H9 (cell line): ENCODE data around the gene RPS24. TPM values are rescaled to one million over a fixed set of nuclear protein-coding genes. Genes with fewer than 3 reads are reported as not detected.

Experiments used
- DNase-seq: peaks from one replicate; pipeline ENCODE4 v3.0.0-alpha.2; 2017
- H2AFZ ChIP-seq: one replicate; pipeline ENCODE4 v1.6.1; 2013; ENCODE audit warnings: mild to moderate bottlenecking, low read length, control low read depth, moderate library complexity
- H2AK5ac ChIP-seq: 2 replicates; pipeline ENCODE4 v1.6.1; 2013; ENCODE audit warnings: low read length, control low read depth, mixed read lengths; ENCODE audit not compliant: insufficient read length
- H2BK120ac ChIP-seq: one replicate; pipeline ENCODE4 v1.6.1; 2013; ENCODE audit warnings: low read depth, mild to moderate bottlenecking, low read length, control low read depth, inconsistent platforms; ENCODE audit not compliant: poor library complexity, severe bottlenecking
- H2BK12ac ChIP-seq: 2 replicates; pipeline ENCODE4 v1.6.1; 2013; ENCODE audit warnings: low read length, control low read depth, mixed read lengths, low read depth; ENCODE audit not compliant: insufficient read length
- H2BK15ac ChIP-seq: 2 replicates; pipeline ENCODE4 v1.6.1; 2013; ENCODE audit warnings: low read depth, low read length, control low read depth
- H2BK20ac ChIP-seq: one replicate; pipeline ENCODE4 v1.6.1; 2013; ENCODE audit warnings: low read depth, mild to moderate bottlenecking, low read length, control low read depth, inconsistent platforms; ENCODE audit not compliant: poor library complexity, severe bottlenecking
- H2BK5ac ChIP-seq: 2 replicates; pipeline ENCODE4 v1.6.1; 2013; ENCODE audit warnings: low read length, control low read depth, mixed read lengths; ENCODE audit not compliant: insufficient read length
- H3K14ac ChIP-seq: 2 replicates; pipeline ENCODE4 v1.6.1; 2013; ENCODE audit warnings: low read length, control low read depth; ENCODE audit not compliant: insufficient read depth
- H3K18ac ChIP-seq: 2 replicates; pipeline ENCODE4 v1.6.1; 2013; ENCODE audit warnings: low read depth, mild to moderate bottlenecking, mixed read lengths, low read length, control low read depth; ENCODE audit not compliant: insufficient read length
- H3K23ac ChIP-seq: 2 replicates; pipeline ENCODE4 v1.6.1; 2013; ENCODE audit warnings: low read length, control low read depth, mixed read lengths, low read depth; ENCODE audit not compliant: insufficient read length
- H3K23me2 ChIP-seq: 2 replicates; pipeline ENCODE4 v1.6.1; 2013; ENCODE audit warnings: low read depth, mild to moderate bottlenecking, mixed read lengths, low read length, control low read depth; ENCODE audit not compliant: insufficient read length, poor library complexity, severe bottlenecking
- H3K27ac ChIP-seq: 2 replicates; pipeline ENCODE4 v1.5.1; 2013; ENCODE audit warnings: low read length, control low read depth, mixed read lengths, low read depth; ENCODE audit not compliant: insufficient read length
- H3K27me3 ChIP-seq: 2 replicates; pipeline ENCODE4 v1.6.1; 2013; ENCODE audit warnings: low read length, control low read depth, inconsistent platforms; ENCODE audit not compliant: insufficient read depth
- H3K4ac ChIP-seq: 2 replicates; pipeline ENCODE4 v1.6.1; 2013; ENCODE audit warnings: low read depth, mild to moderate bottlenecking, control low read depth, inconsistent platforms, low read length, moderate library complexity
- H3K4me1 ChIP-seq: 2 replicates; pipeline ENCODE4 v1.6.1; 2013; ENCODE audit warnings: low read length, control low read depth, inconsistent platforms; ENCODE audit not compliant: insufficient read depth
- H3K4me2 ChIP-seq: 2 replicates; pipeline ENCODE4 v1.6.1; 2013; ENCODE audit warnings: low read length, control low read depth, mixed read lengths; ENCODE audit not compliant: insufficient read length, insufficient read depth
- H3K56ac ChIP-seq: 2 replicates; pipeline ENCODE4 v1.6.1; 2013; ENCODE audit warnings: low read depth, mild to moderate bottlenecking, mixed read lengths, low read length, control low read depth; ENCODE audit not compliant: insufficient read length
- H3K79me1 ChIP-seq: 2 replicates; pipeline ENCODE4 v1.6.1; 2013; ENCODE audit warnings: low read depth, mild to moderate bottlenecking, moderate library complexity, low read length, control low read depth, inconsistent platforms; ENCODE audit not compliant: insufficient read depth, poor library complexity, severe bottlenecking
- H3K79me2 ChIP-seq: 2 replicates; pipeline ENCODE4 v1.6.1; 2013; ENCODE audit warnings: low read length, control low read depth, inconsistent platforms; ENCODE audit not compliant: insufficient read depth
- H3K9ac ChIP-seq: 2 replicates; pipeline ENCODE4 v1.6.1; 2013; ENCODE audit warnings: low read length, control low read depth, mixed read lengths; ENCODE audit not compliant: insufficient read length; ENCODE audit errors: extremely low read depth
- H3K9me3 ChIP-seq: one replicate; pipeline ENCODE4 v1.6.1; 2013; ENCODE audit warnings: low read depth, low read length, inconsistent platforms; ENCODE audit not compliant: control insufficient read depth
- H3T11ph ChIP-seq: one replicate; pipeline ENCODE4 v1.6.1; 2013; ENCODE audit warnings: mild to moderate bottlenecking, low read length, control low read depth, inconsistent platforms
- H4K20me1 ChIP-seq: one replicate; pipeline ENCODE4 v1.6.1; 2013; ENCODE audit not compliant: control insufficient read depth, insufficient read length, insufficient read depth
- H4K5ac ChIP-seq: 2 replicates; pipeline ENCODE4 v1.6.1; 2013; ENCODE audit warnings: low read depth, mild to moderate bottlenecking, mixed read lengths, low read length, control low read depth; ENCODE audit not compliant: insufficient read length
- H4K8ac ChIP-seq: replicated peaks from 2 replicates; pipeline ENCODE4 v1.6.1; 2013; ENCODE audit warnings: low read length, control low read depth, mixed read lengths, low read depth; ENCODE audit not compliant: insufficient read length
- H4K91ac ChIP-seq: 2 replicates; pipeline ENCODE4 v1.6.1; 2013; ENCODE audit warnings: low read depth, mild to moderate bottlenecking, moderate library complexity, mixed read lengths, low read length, control low read depth; ENCODE audit not compliant: insufficient read length
- H3K27ac Mint-ChIP-seq, 3 experiments: 2 replicates in 2 of 3; 3 replicates in 1 of 3; pipeline ENCODE4 v1.8.0; 2020 to 2021; ENCODE audit warnings: mixed read lengths in 3 of 3, mild to moderate bottlenecking in 1 of 3, moderate library complexity in 1 of 3
- H3K27me3 Mint-ChIP-seq: 2 replicates; pipeline ENCODE4 v1.8.0; 2021; ENCODE audit warnings: low read depth, mild to moderate bottlenecking, moderate library complexity, mixed read lengths
- H3K36me3 Mint-ChIP-seq, 3 experiments: 2 replicates in 2 of 3; 3 replicates in 1 of 3; pipeline ENCODE4 v1.8.0; 2020 to 2021; ENCODE audit warnings: low read depth in 3 of 3, mixed read lengths in 3 of 3; ENCODE audit not compliant: insufficient read depth in 1 of 3
- H3K4me1 Mint-ChIP-seq, 2 experiments: 2 replicates each; pipeline ENCODE4 v1.8.0; 2020; ENCODE audit warnings: mixed read lengths in 2 of 2
- H3K4me3 Mint-ChIP-seq, 2 experiments: 2 replicates in 1 of 2; 3 replicates in 1 of 2; pipeline ENCODE4 v1.8.0; 2020 to 2021; ENCODE audit warnings: mild to moderate bottlenecking in 2 of 2, mixed read lengths in 2 of 2, moderate library complexity in 1 of 2
- H3K9me3 Mint-ChIP-seq, 2 experiments: 2 replicates in 1 of 2; 3 replicates in 1 of 2; pipeline ENCODE4 v1.8.0; 2020; ENCODE audit warnings: mild to moderate bottlenecking in 2 of 2, mixed read lengths in 2 of 2, moderate library complexity in 1 of 2
- CTCF ChIP-seq: fragments of 200-600 bp; sonication (generic); conservative IDR thresholded peaks from 3 replicates; pipeline ENCODE4 v1.8.0; 2021; ENCODE audit warnings: antibody characterized with exemption, mild to moderate bottlenecking
- WGBS: extraction: QIAGEN DNeasy Blood & Tissue Kit; methylation state at CpG from one replicate; pipeline ENCODE4 v1.1.7; 2013; ENCODE audit warnings: missing lambda C conversion rate, low lambda C conversion rate, mixed read lengths; ENCODE audit not compliant: insufficient read length; ENCODE audit errors: extremely low coverage; 5-methylcytosine and 5-hydroxymethylcytosine counted together
- total RNA-seq: library from RNA; stranded (reverse); gene quantifications from 2 replicates; pipeline ENCODE4 v1.2.1, GENCODE V29; 2021

Gene RPS24
- total RNA-seq, 1 experiment from 2014 or later: 1,966 TPM

- no CpG with 5 or more reads among the region's 3 CpGs for WGBS
- Histone ChIP-seq H3K14ac (no peak overlapping the region), H2BK120ac (no peak overlapping the region), H3K23ac (no peak overlapping the region), H3K27ac (no peak overlapping the region), H3K27me3 (no peaks in the 10 kb centered on the region; the same call in 1 of the 2 replicates), H2BK15ac (no peak overlapping the region), H4K5ac (no peak overlapping the region), H3K56ac (no peak overlapping the region), H2BK12ac (no peak overlapping the region), H3T11ph (no peak overlapping the region), H2AK5ac (no peak overlapping the region), H2AFZ (no peak overlapping the region), H3K4me1 (no peaks in the 10 kb centered on the region), H3K79me1 (peaks cover 6% of the 10 kb centered on the region), H2BK20ac (no peak overlapping the region), H3K23me2 (peaks cover 1% of the 10 kb centered on the region), H3K9ac (no peak overlapping the region), H3K9me3 (no peaks in the 10 kb centered on the region), H4K91ac (no peak overlapping the region), H2BK5ac (no peak overlapping the region), H3K18ac (no peak overlapping the region), H4K20me1 (no peaks in the 10 kb centered on the region), H3K4ac (no peak overlapping the region), H3K4me2 (no peak overlapping the region), H3K79me2 (peaks cover 8% of the 10 kb centered on the region; the same call in 1 of the 2 replicates), H4K8ac (no peak overlapping the region)
- Mint-ChIP-seq H3K27me3 (no peaks in the 10 kb centered on the region), H3K4me3 (no peak overlapping the region), H3K27ac (no peak overlapping the region), H3K36me3 (peaks cover 52 to 82% (median 81%) of the 10 kb centered on the region in 3 experiments; a peak in 6 of 7 replicates), H3K9me3 (no peaks in the 10 kb centered on the region), H3K4me1 (peaks cover 5 to 8% of the 10 kb centered on the region in 2 experiments)
- DNase-seq: no peak
- TF ChIP-seq CTCF: no peak
Measured at GRCh38 chr10:78023741-78024140, 9.9 kb upstream of the RPS24 start.
